WTC11 (cell line): ENCODE results near the gene PIGR.

Experiments
- NFE2L1 ChIP-seq: sonication (generic); formaldehyde crosslinking; IDR thresholded peaks from 2 replicates; pipeline ENCODE4 v1.8.1; 2023; ENCODE audit warnings: missing genetic modification reagents
- TEAD1 ChIP-seq: sonication (generic); formaldehyde crosslinking; IDR thresholded peaks from 2 replicates; pipeline ENCODE4 v1.8.0; 2022; ENCODE audit warnings: mild to moderate bottlenecking, missing genetic modification reagents
- ZNF232 ChIP-seq: sonication (generic); formaldehyde crosslinking; IDR thresholded peaks from 2 replicates; pipeline ENCODE4 v1.8.0; 2022; ENCODE audit warnings: mild to moderate bottlenecking, missing genetic modification reagents
- TF ChIP-seq, protein P1 (sequence below): fragments of 200-600 bp; IDR thresholded peaks from 2 replicates; pipeline ENCODE4 v1.8.0; 2022; ENCODE audit warnings: antibody characterized with exemption
- TF ChIP-seq, protein P2 (sequence below): sonication (generic); formaldehyde crosslinking; IDR thresholded peaks from 2 replicates; pipeline ENCODE4 v1.8.0; 2022; ENCODE audit warnings: mild to moderate bottlenecking, missing genetic modification reagents
- TF ChIP-seq, protein P3 (sequence below): sonication (generic); formaldehyde crosslinking; conservative IDR thresholded peaks from 2 replicates; pipeline ENCODE4 v1.8.1; 2022; ENCODE audit warnings: mild to moderate bottlenecking, missing genetic modification reagents
- TF ChIP-seq, protein P4 (sequence below): sonication (generic); formaldehyde crosslinking; conservative IDR thresholded peaks from 2 replicates; pipeline ENCODE4 v1.8.1; 2023; ENCODE audit warnings: mild to moderate bottlenecking, low read depth, missing genetic modification reagents, moderate library complexity

DNA sequence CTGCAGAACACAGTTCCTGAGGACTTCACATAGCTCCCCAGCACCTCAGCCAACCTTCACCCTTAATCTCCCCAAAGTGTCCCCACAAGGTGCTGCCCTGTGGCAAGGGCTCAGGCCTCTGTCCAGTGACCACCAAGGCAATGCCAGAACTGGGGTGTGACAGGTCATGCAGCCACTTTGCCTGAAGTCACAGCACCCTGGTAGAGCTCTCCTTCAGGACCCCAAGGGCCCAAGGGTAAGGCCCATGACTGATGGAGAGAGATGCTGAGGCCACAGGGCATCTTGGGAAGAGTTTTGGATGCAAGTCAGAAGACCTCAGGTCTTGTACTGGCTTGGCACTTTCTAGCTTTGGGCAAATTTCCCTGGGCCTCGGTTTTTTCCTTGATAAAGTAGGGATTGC lies 23.7 kb downstream of the PIGR start:
- TF ChIP-seq ZNF232 (CRISPR knock-in tag): no peak
- TF ChIP-seq, protein P1, sequence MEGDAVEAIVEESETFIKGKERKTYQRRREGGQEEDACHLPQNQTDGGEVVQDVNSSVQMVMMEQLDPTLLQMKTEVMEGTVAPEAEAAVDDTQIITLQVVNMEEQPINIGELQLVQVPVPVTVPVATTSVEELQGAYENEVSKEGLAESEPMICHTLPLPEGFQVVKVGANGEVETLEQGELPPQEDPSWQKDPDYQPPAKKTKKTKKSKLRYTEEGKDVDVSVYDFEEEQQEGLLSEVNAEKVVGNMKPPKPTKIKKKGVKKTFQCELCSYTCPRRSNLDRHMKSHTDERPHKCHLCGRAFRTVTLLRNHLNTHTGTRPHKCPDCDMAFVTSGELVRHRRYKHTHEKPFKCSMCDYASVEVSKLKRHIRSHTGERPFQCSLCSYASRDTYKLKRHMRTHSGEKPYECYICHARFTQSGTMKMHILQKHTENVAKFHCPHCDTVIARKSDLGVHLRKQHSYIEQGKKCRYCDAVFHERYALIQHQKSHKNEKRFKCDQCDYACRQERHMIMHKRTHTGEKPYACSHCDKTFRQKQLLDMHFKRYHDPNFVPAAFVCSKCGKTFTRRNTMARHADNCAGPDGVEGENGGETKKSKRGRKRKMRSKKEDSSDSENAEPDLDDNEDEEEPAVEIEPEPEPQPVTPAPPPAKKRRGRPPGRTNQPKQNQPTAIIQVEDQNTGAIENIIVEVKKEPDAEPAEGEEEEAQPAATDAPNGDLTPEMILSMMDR: no peak
- TF ChIP-seq, protein P2, sequence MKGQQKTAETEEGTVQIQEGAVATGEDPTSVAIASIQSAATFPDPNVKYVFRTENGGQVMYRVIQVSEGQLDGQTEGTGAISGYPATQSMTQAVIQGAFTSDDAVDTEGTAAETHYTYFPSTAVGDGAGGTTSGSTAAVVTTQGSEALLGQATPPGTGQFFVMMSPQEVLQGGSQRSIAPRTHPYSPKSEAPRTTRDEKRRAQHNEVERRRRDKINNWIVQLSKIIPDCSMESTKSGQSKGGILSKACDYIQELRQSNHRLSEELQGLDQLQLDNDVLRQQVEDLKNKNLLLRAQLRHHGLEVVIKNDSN (CRISPR knock-in tag): no peak
- TF ChIP-seq, protein P3, sequence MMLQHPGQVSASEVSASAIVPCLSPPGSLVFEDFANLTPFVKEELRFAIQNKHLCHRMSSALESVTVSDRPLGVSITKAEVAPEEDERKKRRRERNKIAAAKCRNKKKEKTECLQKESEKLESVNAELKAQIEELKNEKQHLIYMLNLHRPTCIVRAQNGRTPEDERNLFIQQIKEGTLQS (CRISPR knock-in tag): no peak
- TF ChIP-seq, protein P4, sequence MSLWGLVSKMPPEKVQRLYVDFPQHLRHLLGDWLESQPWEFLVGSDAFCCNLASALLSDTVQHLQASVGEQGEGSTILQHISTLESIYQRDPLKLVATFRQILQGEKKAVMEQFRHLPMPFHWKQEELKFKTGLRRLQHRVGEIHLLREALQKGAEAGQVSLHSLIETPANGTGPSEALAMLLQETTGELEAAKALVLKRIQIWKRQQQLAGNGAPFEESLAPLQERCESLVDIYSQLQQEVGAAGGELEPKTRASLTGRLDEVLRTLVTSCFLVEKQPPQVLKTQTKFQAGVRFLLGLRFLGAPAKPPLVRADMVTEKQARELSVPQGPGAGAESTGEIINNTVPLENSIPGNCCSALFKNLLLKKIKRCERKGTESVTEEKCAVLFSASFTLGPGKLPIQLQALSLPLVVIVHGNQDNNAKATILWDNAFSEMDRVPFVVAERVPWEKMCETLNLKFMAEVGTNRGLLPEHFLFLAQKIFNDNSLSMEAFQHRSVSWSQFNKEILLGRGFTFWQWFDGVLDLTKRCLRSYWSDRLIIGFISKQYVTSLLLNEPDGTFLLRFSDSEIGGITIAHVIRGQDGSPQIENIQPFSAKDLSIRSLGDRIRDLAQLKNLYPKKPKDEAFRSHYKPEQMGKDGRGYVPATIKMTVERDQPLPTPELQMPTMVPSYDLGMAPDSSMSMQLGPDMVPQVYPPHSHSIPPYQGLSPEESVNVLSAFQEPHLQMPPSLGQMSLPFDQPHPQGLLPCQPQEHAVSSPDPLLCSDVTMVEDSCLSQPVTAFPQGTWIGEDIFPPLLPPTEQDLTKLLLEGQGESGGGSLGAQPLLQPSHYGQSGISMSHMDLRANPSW (CRISPR knock-in tag): no peak
- TF ChIP-seq NFE2L1 (CRISPR knock-in tag): no peak
- TF ChIP-seq TEAD1: no peak
